HG03060 (cell line): ENCODE data around the gene ALOX15B.
"Not testable (repeated sequence)": the region's sequence is repeated elsewhere in the genome, so short reads cannot be mapped to it uniquely, and the experiment has no call there.

ENCODE experiments used
- ATAC-seq: cut with Tn5 transposase; IDR thresholded peaks from one replicate; pipeline ENCODE4 v1.9.1; 2021; ENCODE audit warnings: low read depth, moderate number of reproducible peaks; ENCODE audit not compliant: unreplicated experiment

The ALOX15B gene

GRCh38 chr17:8059131-8059530 is 20.3 kb downstream of the ALOX15B start:
- ATAC-seq, result no peak

- no peak for ATAC-seq
Measured at GRCh38 chr17:8060274-8060673, 21.4 kb downstream of the ALOX15B start.

GRCh38 chr17:8061851-8062250 is 23.0 kb downstream of the ALOX15B start:
- ATAC-seq, result not testable (repeated sequence)

GRCh38 chr17:8062435-8062806 is 23.6 kb downstream of the ALOX15B start:
- ATAC-seq, result no peak

GRCh38 chr17:8062807-8063483 is 24.1 kb downstream of the ALOX15B start:
- no peak for ATAC-seq

GRCh38 chr17:8063761-8064534 is 25.1 kb downstream of the ALOX15B start:
- no peak for ATAC-seq

- no peak for ATAC-seq
Measured at GRCh38 chr17:8064561-8065019, 25.7 kb downstream of the ALOX15B start.

- ATAC-seq, result no peak
Measured at GRCh38 chr17:8066841-8067775, 28.2 kb downstream of the ALOX15B start.

- no peak for ATAC-seq
Measured at GRCh38 chr17:8067806-8068205, 28.9 kb downstream of the ALOX15B start.

- ATAC-seq, result no peak
Measured at GRCh38 chr17:8068736-8069586, 30.1 kb downstream of the ALOX15B start.

- ATAC-seq, result no peak
Measured at GRCh38 chr17:8069587-8069860, 30.7 kb downstream of the ALOX15B start.

GRCh38 chr17:8071496-8071895 is 32.6 kb downstream of the ALOX15B start:
- no peak for ATAC-seq

GRCh38 chr17:8072341-8072728 is 33.5 kb downstream of the ALOX15B start:
- no peak for ATAC-seq

GRCh38 chr17:8072729-8073461 is 34.0 kb downstream of the ALOX15B start:
- ATAC-seq, result no peak

- no peak for ATAC-seq
Measured at GRCh38 chr17:8073627-8074484, 35.0 kb downstream of the ALOX15B start.

- no peak for ATAC-seq
Measured at GRCh38 chr17:8074554-8074953, 35.7 kb downstream of the ALOX15B start.

GRCh38 chr17:8075081-8075480 is 36.2 kb downstream of the ALOX15B start:
- no peak for ATAC-seq

- ATAC-seq, result no peak
Measured at GRCh38 chr17:8075574-8076342, 36.9 kb downstream of the ALOX15B start.
